ENCODE data around the gene MACC1.
"Not testable (repeated sequence)": the region's sequence is repeated elsewhere in the genome, so short reads cannot be mapped to it uniquely, and the experiment has no call there.

Gene MACC1

GRCh38 chr7:20126060-20126459, 91.1 kb downstream of the MACC1 start:
- not testable (repeated sequence) for DNase-seq

- DNase-seq = not testable (repeated sequence)
Observed at GRCh38 chr7:20124087-20124486, 93.1 kb downstream of the MACC1 start.

- DNase-seq = not testable (repeated sequence)
Observed at GRCh38 chr7:20122653-20123316, 94.4 kb downstream of the MACC1 start.

GRCh38 chr7:20122073-20122472, 95.1 kb downstream of the MACC1 start:
- no peak for DNase-seq

- no peak for DNase-seq
Observed at GRCh38 chr7:20121404-20121803, 95.8 kb downstream of the MACC1 start.

GRCh38 chr7:20120611-20121168, 96.5 kb downstream of the MACC1 start:
- not testable (repeated sequence) for DNase-seq

- no peak for DNase-seq
Observed at GRCh38 chr7:20116869-20117268, 100.3 kb downstream of the MACC1 start.

- DNase-seq = no peak
Observed at GRCh38 chr7:20114468-20114867, 102.7 kb downstream of the MACC1 start.

GRCh38 chr7:20113427-20114027, 103.7 kb downstream of the MACC1 start:
- no peak for DNase-seq

- no peak for DNase-seq
Observed at GRCh38 chr7:20112696-20113095, 104.5 kb downstream of the MACC1 start.

- DNase-seq = no peak
Observed at GRCh38 chr7:20111821-20112542, 105.2 kb downstream of the MACC1 start.

- DNase-seq = no peak
Observed at GRCh38 chr7:20107582-20107981, 109.6 kb downstream of the MACC1 start.

- DNase-seq = no peak
Observed at GRCh38 chr7:20104696-20105095, 112.5 kb downstream of the MACC1 start.

- DNase-seq = no peak
Observed at GRCh38 chr7:20102982-20103381, 114.2 kb downstream of the MACC1 start.

- no peak for DNase-seq
Observed at GRCh38 chr7:20095862-20096261, 121.3 kb downstream of the MACC1 start.

- no peak for DNase-seq
Observed at GRCh38 chr7:20095436-20095835, 121.7 kb downstream of the MACC1 start.

- DNase-seq = no peak
Observed at GRCh38 chr7:20089431-20089830, 127.8 kb downstream of the MACC1 start.

GRCh38 chr7:20085086-20085485, 132.1 kb downstream of the MACC1 start:
- no peak for DNase-seq

All from SHP77 treated with DMSO at 0.1 percent for 48 hours (cell line).